Thyroid gland (tissue), 4 donors: ENCODE measurements around the gene WDR77.

ENCODE experiments used
- POLR2A ChIP-seq, 2 donors: fragments of 450-650 bp; IDR thresholded peaks; one replicate each; pipeline ENCODE4 v1.6.1; 2017; ENCODE audit warnings: antibody characterized with exemption in 2 of 2, mild to moderate bottlenecking in 2 of 2, moderate library complexity in 1 of 2
- TF ChIP-seq, protein P1 (sequence below), 6 experiments: fragments of 200-600 bp in 3 of 6; fragments of 450-650 bp in 3 of 6; sonication (generic) in 3 of 6; IDR thresholded peaks; one replicate each; pipeline ENCODE4 v1.5.1; 2016 to 2019; ENCODE audit warnings: antibody characterized with exemption in 6 of 6, mild to moderate bottlenecking in 2 of 6, inconsistent platforms in 1 of 6, moderate library complexity in 1 of 6

DNA sequence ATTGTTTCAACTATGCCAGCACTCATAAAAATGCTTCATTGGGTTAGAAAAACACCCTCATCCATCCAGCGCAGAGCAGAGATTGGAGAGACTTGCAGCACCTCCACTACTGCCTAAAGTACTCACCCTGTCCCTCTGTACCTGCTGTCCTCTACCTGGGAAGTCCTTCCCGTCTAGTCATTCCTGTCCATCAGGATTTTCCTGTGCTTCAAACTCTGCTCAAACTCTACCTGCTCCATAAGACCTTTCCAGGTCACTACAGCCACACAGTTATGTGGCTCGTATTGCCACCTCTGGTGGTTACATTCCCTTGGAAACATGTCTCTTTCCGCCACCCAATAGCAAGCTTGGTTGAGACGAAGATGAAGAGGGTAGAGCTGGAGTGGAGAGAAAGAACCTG, 28.7 kb downstream of the WDR77 start:
- TF ChIP-seq, protein P1, sequence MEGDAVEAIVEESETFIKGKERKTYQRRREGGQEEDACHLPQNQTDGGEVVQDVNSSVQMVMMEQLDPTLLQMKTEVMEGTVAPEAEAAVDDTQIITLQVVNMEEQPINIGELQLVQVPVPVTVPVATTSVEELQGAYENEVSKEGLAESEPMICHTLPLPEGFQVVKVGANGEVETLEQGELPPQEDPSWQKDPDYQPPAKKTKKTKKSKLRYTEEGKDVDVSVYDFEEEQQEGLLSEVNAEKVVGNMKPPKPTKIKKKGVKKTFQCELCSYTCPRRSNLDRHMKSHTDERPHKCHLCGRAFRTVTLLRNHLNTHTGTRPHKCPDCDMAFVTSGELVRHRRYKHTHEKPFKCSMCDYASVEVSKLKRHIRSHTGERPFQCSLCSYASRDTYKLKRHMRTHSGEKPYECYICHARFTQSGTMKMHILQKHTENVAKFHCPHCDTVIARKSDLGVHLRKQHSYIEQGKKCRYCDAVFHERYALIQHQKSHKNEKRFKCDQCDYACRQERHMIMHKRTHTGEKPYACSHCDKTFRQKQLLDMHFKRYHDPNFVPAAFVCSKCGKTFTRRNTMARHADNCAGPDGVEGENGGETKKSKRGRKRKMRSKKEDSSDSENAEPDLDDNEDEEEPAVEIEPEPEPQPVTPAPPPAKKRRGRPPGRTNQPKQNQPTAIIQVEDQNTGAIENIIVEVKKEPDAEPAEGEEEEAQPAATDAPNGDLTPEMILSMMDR (IDR thresholded peaks at IDR 0.05), result no peak
- no peak for TF ChIP-seq POLR2A (IDR thresholded peaks at IDR 0.05)
